H9 (cell line): ENCODE results near the gene ZSWIM6. TPM values are rescaled to one million over a fixed set of nuclear protein-coding genes. Genes with fewer than 3 reads are reported as not detected.

ENCODE experiments used
- DNase-seq: peaks from one replicate; pipeline ENCODE4 v3.0.0-alpha.2; 2017
- H2AFZ ChIP-seq: one replicate; pipeline ENCODE4 v1.6.1; 2013; ENCODE audit warnings: mild to moderate bottlenecking, low read length, control low read depth, moderate library complexity
- H2AK5ac ChIP-seq: 2 replicates; pipeline ENCODE4 v1.6.1; 2013; ENCODE audit warnings: low read length, control low read depth, mixed read lengths; ENCODE audit not compliant: insufficient read length
- H2BK120ac ChIP-seq: one replicate; pipeline ENCODE4 v1.6.1; 2013; ENCODE audit warnings: low read depth, mild to moderate bottlenecking, low read length, control low read depth, inconsistent platforms; ENCODE audit not compliant: poor library complexity, severe bottlenecking
- H2BK12ac ChIP-seq: 2 replicates; pipeline ENCODE4 v1.6.1; 2013; ENCODE audit warnings: low read length, control low read depth, mixed read lengths, low read depth; ENCODE audit not compliant: insufficient read length
- H2BK15ac ChIP-seq: 2 replicates; pipeline ENCODE4 v1.6.1; 2013; ENCODE audit warnings: low read depth, low read length, control low read depth
- H2BK20ac ChIP-seq: one replicate; pipeline ENCODE4 v1.6.1; 2013; ENCODE audit warnings: low read depth, mild to moderate bottlenecking, low read length, control low read depth, inconsistent platforms; ENCODE audit not compliant: poor library complexity, severe bottlenecking
- H2BK5ac ChIP-seq: 2 replicates; pipeline ENCODE4 v1.6.1; 2013; ENCODE audit warnings: low read length, control low read depth, mixed read lengths; ENCODE audit not compliant: insufficient read length
- H3K14ac ChIP-seq: 2 replicates; pipeline ENCODE4 v1.6.1; 2013; ENCODE audit warnings: low read length, control low read depth; ENCODE audit not compliant: insufficient read depth
- H3K18ac ChIP-seq: 2 replicates; pipeline ENCODE4 v1.6.1; 2013; ENCODE audit warnings: low read depth, mild to moderate bottlenecking, mixed read lengths, low read length, control low read depth; ENCODE audit not compliant: insufficient read length
- H3K23ac ChIP-seq: 2 replicates; pipeline ENCODE4 v1.6.1; 2013; ENCODE audit warnings: low read length, control low read depth, mixed read lengths, low read depth; ENCODE audit not compliant: insufficient read length
- H3K23me2 ChIP-seq: 2 replicates; pipeline ENCODE4 v1.6.1; 2013; ENCODE audit warnings: low read depth, mild to moderate bottlenecking, mixed read lengths, low read length, control low read depth; ENCODE audit not compliant: insufficient read length, poor library complexity, severe bottlenecking
- H3K27ac ChIP-seq: 2 replicates; pipeline ENCODE4 v1.5.1; 2013; ENCODE audit warnings: low read length, control low read depth, mixed read lengths, low read depth; ENCODE audit not compliant: insufficient read length
- H3K27me3 ChIP-seq: 2 replicates; pipeline ENCODE4 v1.6.1; 2013; ENCODE audit warnings: low read length, control low read depth, inconsistent platforms; ENCODE audit not compliant: insufficient read depth
- H3K4ac ChIP-seq: 2 replicates; pipeline ENCODE4 v1.6.1; 2013; ENCODE audit warnings: low read depth, mild to moderate bottlenecking, control low read depth, inconsistent platforms, low read length, moderate library complexity
- H3K4me1 ChIP-seq: 2 replicates; pipeline ENCODE4 v1.6.1; 2013; ENCODE audit warnings: low read length, control low read depth, inconsistent platforms; ENCODE audit not compliant: insufficient read depth
- H3K4me2 ChIP-seq: 2 replicates; pipeline ENCODE4 v1.6.1; 2013; ENCODE audit warnings: low read length, control low read depth, mixed read lengths; ENCODE audit not compliant: insufficient read length, insufficient read depth
- H3K56ac ChIP-seq: 2 replicates; pipeline ENCODE4 v1.6.1; 2013; ENCODE audit warnings: low read depth, mild to moderate bottlenecking, mixed read lengths, low read length, control low read depth; ENCODE audit not compliant: insufficient read length
- H3K79me1 ChIP-seq: 2 replicates; pipeline ENCODE4 v1.6.1; 2013; ENCODE audit warnings: low read depth, mild to moderate bottlenecking, moderate library complexity, low read length, control low read depth, inconsistent platforms; ENCODE audit not compliant: insufficient read depth, poor library complexity, severe bottlenecking
- H3K79me2 ChIP-seq: 2 replicates; pipeline ENCODE4 v1.6.1; 2013; ENCODE audit warnings: low read length, control low read depth, inconsistent platforms; ENCODE audit not compliant: insufficient read depth
- H3K9ac ChIP-seq: 2 replicates; pipeline ENCODE4 v1.6.1; 2013; ENCODE audit warnings: low read length, control low read depth, mixed read lengths; ENCODE audit not compliant: insufficient read length; ENCODE audit errors: extremely low read depth
- H3K9me3 ChIP-seq: one replicate; pipeline ENCODE4 v1.6.1; 2013; ENCODE audit warnings: low read depth, low read length, inconsistent platforms; ENCODE audit not compliant: control insufficient read depth
- H3T11ph ChIP-seq: one replicate; pipeline ENCODE4 v1.6.1; 2013; ENCODE audit warnings: mild to moderate bottlenecking, low read length, control low read depth, inconsistent platforms
- H4K20me1 ChIP-seq: one replicate; pipeline ENCODE4 v1.6.1; 2013; ENCODE audit not compliant: control insufficient read depth, insufficient read length, insufficient read depth
- H4K5ac ChIP-seq: 2 replicates; pipeline ENCODE4 v1.6.1; 2013; ENCODE audit warnings: low read depth, mild to moderate bottlenecking, mixed read lengths, low read length, control low read depth; ENCODE audit not compliant: insufficient read length
- H4K8ac ChIP-seq: replicated peaks from 2 replicates; pipeline ENCODE4 v1.6.1; 2013; ENCODE audit warnings: low read length, control low read depth, mixed read lengths, low read depth; ENCODE audit not compliant: insufficient read length
- H4K91ac ChIP-seq: 2 replicates; pipeline ENCODE4 v1.6.1; 2013; ENCODE audit warnings: low read depth, mild to moderate bottlenecking, moderate library complexity, mixed read lengths, low read length, control low read depth; ENCODE audit not compliant: insufficient read length
- H3K27ac Mint-ChIP-seq, 3 experiments: 2 replicates in 2 of 3; 3 replicates in 1 of 3; pipeline ENCODE4 v1.8.0; 2020 to 2021; ENCODE audit warnings: mixed read lengths in 3 of 3, mild to moderate bottlenecking in 1 of 3, moderate library complexity in 1 of 3
- H3K27me3 Mint-ChIP-seq: 2 replicates; pipeline ENCODE4 v1.8.0; 2021; ENCODE audit warnings: low read depth, mild to moderate bottlenecking, moderate library complexity, mixed read lengths
- H3K36me3 Mint-ChIP-seq, 3 experiments: 2 replicates in 2 of 3; 3 replicates in 1 of 3; pipeline ENCODE4 v1.8.0; 2020 to 2021; ENCODE audit warnings: low read depth in 3 of 3, mixed read lengths in 3 of 3; ENCODE audit not compliant: insufficient read depth in 1 of 3
- H3K4me1 Mint-ChIP-seq, 2 experiments: 2 replicates each; pipeline ENCODE4 v1.8.0; 2020; ENCODE audit warnings: mixed read lengths in 2 of 2
- H3K4me3 Mint-ChIP-seq, 2 experiments: 2 replicates in 1 of 2; 3 replicates in 1 of 2; pipeline ENCODE4 v1.8.0; 2020 to 2021; ENCODE audit warnings: mild to moderate bottlenecking in 2 of 2, mixed read lengths in 2 of 2, moderate library complexity in 1 of 2
- H3K9me3 Mint-ChIP-seq, 2 experiments: 2 replicates in 1 of 2; 3 replicates in 1 of 2; pipeline ENCODE4 v1.8.0; 2020; ENCODE audit warnings: mild to moderate bottlenecking in 2 of 2, mixed read lengths in 2 of 2, moderate library complexity in 1 of 2
- WGBS: extraction: QIAGEN DNeasy Blood & Tissue Kit; methylation state at CpG from one replicate; pipeline ENCODE4 v1.1.7; 2013; ENCODE audit warnings: missing lambda C conversion rate, low lambda C conversion rate, mixed read lengths; ENCODE audit not compliant: insufficient read length; ENCODE audit errors: extremely low coverage; 5-methylcytosine and 5-hydroxymethylcytosine counted together
- total RNA-seq: library from RNA; stranded (reverse); gene quantifications from 2 replicates; pipeline ENCODE4 v1.2.1, GENCODE V29; 2021
- TF ChIP-seq, protein P1 (sequence below): fragments of 200-600 bp; sonication (generic); conservative IDR thresholded peaks from 3 replicates; pipeline ENCODE4 v1.8.0; 2021; ENCODE audit warnings: antibody characterized with exemption, mild to moderate bottlenecking

The ZSWIM6 gene
- total RNA-seq, 1 experiment from 2014 or later: 11.5 TPM

DNA sequence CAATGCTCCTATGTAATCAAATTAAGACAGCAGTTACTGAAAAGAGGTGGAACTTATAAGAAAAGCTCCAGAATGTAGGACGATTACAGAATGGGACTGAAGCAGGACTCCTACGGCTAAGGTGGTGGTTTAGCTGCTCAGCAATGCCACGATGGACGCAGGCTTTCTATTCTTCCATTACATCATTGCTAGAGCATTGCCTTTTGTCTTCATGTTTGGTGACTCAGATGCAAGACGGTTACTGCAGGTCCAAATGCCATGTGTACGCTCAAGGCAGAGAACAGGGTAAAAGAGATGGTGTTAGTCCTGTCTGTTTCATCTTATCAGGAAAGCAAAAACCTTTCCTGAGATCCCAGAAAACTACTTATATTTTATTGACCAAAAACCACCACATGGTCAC, 255.1 kb downstream of the ZSWIM6 start:
- no peak overlapping the region for H2AK5ac ChIP-seq
- H3K79me1 ChIP-seq: no peaks in the 10 kb centered on the region
- no peak overlapping the region for H3K23ac ChIP-seq
- H2BK15ac ChIP-seq: no peak overlapping the region
- Mint-ChIP-seq H3K4me3 (no peak overlapping the region), H3K4me1 (no peaks in the 10 kb centered on the region), H3K9me3 (peaks cover 6 to 8% of the 10 kb centered on the region in 2 experiments; a peak in 4 of 5 replicates), H3K27ac (no peak overlapping the region), H3K27me3 (peaks cover 3% of the 10 kb centered on the region; the same call in 1 of the 2 replicates), H3K36me3 (peaks cover 0 to 6% (median 2%) of the 10 kb centered on the region in 3 experiments; a peak in 2 of 7 replicates)
- no peaks in the 10 kb centered on the region for H3K79me2 ChIP-seq
- H4K5ac ChIP-seq: no peak overlapping the region
- no peak overlapping the region for H3K9ac ChIP-seq
- no CpG with 5 or more reads among the region's 6 CpGs for WGBS
- no peaks in the 10 kb centered on the region for H3K23me2 ChIP-seq
- H3K4me1 ChIP-seq: no peaks in the 10 kb centered on the region
- no peaks in the 10 kb centered on the region for H3K9me3 ChIP-seq
- no peak overlapping the region for H3K14ac ChIP-seq
- H2BK120ac ChIP-seq: no peak overlapping the region
- H2BK12ac ChIP-seq: no peak overlapping the region
- TF ChIP-seq, protein P1, sequence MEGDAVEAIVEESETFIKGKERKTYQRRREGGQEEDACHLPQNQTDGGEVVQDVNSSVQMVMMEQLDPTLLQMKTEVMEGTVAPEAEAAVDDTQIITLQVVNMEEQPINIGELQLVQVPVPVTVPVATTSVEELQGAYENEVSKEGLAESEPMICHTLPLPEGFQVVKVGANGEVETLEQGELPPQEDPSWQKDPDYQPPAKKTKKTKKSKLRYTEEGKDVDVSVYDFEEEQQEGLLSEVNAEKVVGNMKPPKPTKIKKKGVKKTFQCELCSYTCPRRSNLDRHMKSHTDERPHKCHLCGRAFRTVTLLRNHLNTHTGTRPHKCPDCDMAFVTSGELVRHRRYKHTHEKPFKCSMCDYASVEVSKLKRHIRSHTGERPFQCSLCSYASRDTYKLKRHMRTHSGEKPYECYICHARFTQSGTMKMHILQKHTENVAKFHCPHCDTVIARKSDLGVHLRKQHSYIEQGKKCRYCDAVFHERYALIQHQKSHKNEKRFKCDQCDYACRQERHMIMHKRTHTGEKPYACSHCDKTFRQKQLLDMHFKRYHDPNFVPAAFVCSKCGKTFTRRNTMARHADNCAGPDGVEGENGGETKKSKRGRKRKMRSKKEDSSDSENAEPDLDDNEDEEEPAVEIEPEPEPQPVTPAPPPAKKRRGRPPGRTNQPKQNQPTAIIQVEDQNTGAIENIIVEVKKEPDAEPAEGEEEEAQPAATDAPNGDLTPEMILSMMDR: no peak
- H3K56ac ChIP-seq: no peak overlapping the region
- no peaks in the 10 kb centered on the region for H3K27me3 ChIP-seq
- H4K8ac ChIP-seq: no peak overlapping the region
- H3K4me2 ChIP-seq: no peak overlapping the region
- H2BK5ac ChIP-seq: no peak overlapping the region
- H3K27ac ChIP-seq: no peak overlapping the region
- H3T11ph ChIP-seq: no peak overlapping the region
- no peak overlapping the region for H2BK20ac ChIP-seq
- DNase-seq: no peak
- H3K4ac ChIP-seq: no peak overlapping the region
- no peaks in the 10 kb centered on the region for H4K20me1 ChIP-seq
- no peak overlapping the region for H4K91ac ChIP-seq
- H3K18ac ChIP-seq: no peak overlapping the region
- H2AFZ ChIP-seq: no peak overlapping the region
